HepG2 (cell line): Measurements from ENCODE around the gene ZBTB17. TPM values are rescaled to one million over a fixed set of nuclear protein-coding genes. Genes with fewer than 3 reads are reported as not detected.

Experiments
- ATF5 ChIP-seq: sonication (generic); formaldehyde crosslinking; IDR thresholded peaks from 2 replicates; pipeline ENCODE4 v1.4.0; 2020; ENCODE audit warnings: mild to moderate bottlenecking, low read depth, missing genetic modification reagents
- CENPX ChIP-seq: sonication (generic); formaldehyde crosslinking; IDR thresholded peaks from 2 replicates; pipeline ENCODE4 v1.9.0; 2021; ENCODE audit warnings: mild to moderate bottlenecking, missing genetic modification reagents, moderate library complexity
- CREM ChIP-seq, 2 experiments: sonication (generic) in 1 of 2; formaldehyde crosslinking in 1 of 2; IDR thresholded peaks; 2 replicates each; pipeline versions ENCODE4 v1.4.0 to v1.6.1; 2016 to 2020; ENCODE audit warnings: antibody characterized with exemption in 1 of 2, mild to moderate bottlenecking in 1 of 2, missing genetic modification reagents in 1 of 2
- E2F2 ChIP-seq: sonication (generic); formaldehyde crosslinking; IDR thresholded peaks from 2 replicates; pipeline ENCODE4 v1.4.0; 2020; ENCODE audit warnings: missing genetic modification reagents, borderline replicate concordance
- FIP1L1 ChIP-seq: fragments of 200-400 bp; formaldehyde crosslinking; IDR thresholded peaks from 2 replicates; pipeline ENCODE4 v1.6.1; 2018; ENCODE audit warnings: low read depth, mild to moderate bottlenecking, low read length, moderate library complexity, borderline replicate concordance; ENCODE audit not compliant: insufficient read depth
- GTF3A ChIP-seq: sonication (generic); formaldehyde crosslinking; conservative IDR thresholded peaks from 2 replicates; pipeline ENCODE4 v1.4.0; 2020; ENCODE audit warnings: mild to moderate bottlenecking, missing genetic modification reagents
- HCFC1 ChIP-seq: fragments of 150-350 bp; IDR thresholded peaks from 2 replicates; pipeline ENCODE4 v1.6.1; 2014; ENCODE audit warnings: low read depth, low read length
- KAT7 ChIP-seq: IDR thresholded peaks from 2 replicates; pipeline ENCODE4 v1.6.1; 2018; ENCODE audit warnings: borderline replicate concordance, missing compliant biosample characterization
- KDM1A ChIP-seq: IDR thresholded peaks from 2 replicates; pipeline ENCODE4 v1.6.1; 2016; ENCODE audit warnings: missing compliant biosample characterization
- MAZ ChIP-seq, 2 experiments: sonication (generic) in 1 of 2; formaldehyde crosslinking in 1 of 2; IDR thresholded peaks; 2 replicates each; pipeline versions ENCODE4 v1.5.0 to v1.6.1; 2012 to 2020; ENCODE audit warnings: low read depth in 2 of 2, mild to moderate bottlenecking in 2 of 2, borderline replicate concordance in 1 of 2, improper control_type of control experiment in 1 of 2, low read length in 1 of 2, missing genetic modification reagents in 1 of 2, moderate library complexity in 1 of 2
- NFRKB ChIP-seq: fragments of 450-650 bp; IDR thresholded peaks from 2 replicates; pipeline ENCODE4 v1.6.1; 2017
- RFX5 ChIP-seq: IDR thresholded peaks from 2 replicates; pipeline ENCODE4 v1.6.1; 2011; ENCODE audit warnings: low read depth, low read length, improper control_type of control experiment
- SMARCE1 ChIP-seq: fragments of 450-650 bp; IDR thresholded peaks from 2 replicates; pipeline ENCODE4 v1.6.1; 2017; ENCODE audit warnings: borderline replicate concordance
- SRSF4 ChIP-seq: fragments of 200-400 bp; formaldehyde crosslinking; IDR thresholded peaks from one replicate; pipeline ENCODE4 v1.6.1; 2018; ENCODE audit warnings: mild to moderate bottlenecking, low read depth, low read length, moderate library complexity; ENCODE audit not compliant: poor library complexity, severe bottlenecking
- TBX3 ChIP-seq: fragments of 450-650 bp; IDR thresholded peaks from 2 replicates; pipeline ENCODE4 v1.6.1; 2017; ENCODE audit warnings: antibody characterized with exemption, mild to moderate bottlenecking, inconsistent platforms, borderline replicate concordance
- THYN1 ChIP-seq: sonication (generic); formaldehyde crosslinking; IDR thresholded peaks from 2 replicates; pipeline ENCODE4 v1.8.1; 2023; ENCODE audit warnings: low read depth, mild to moderate bottlenecking, moderate library complexity, missing genetic modification reagents, borderline replicate concordance
- TOPORS ChIP-seq: sonication (generic); formaldehyde crosslinking; IDR thresholded peaks from 2 replicates; pipeline ENCODE4 v1.8.0; 2023; ENCODE audit warnings: mild to moderate bottlenecking, missing genetic modification reagents
- ZFP36L1 ChIP-seq: sonication (generic); formaldehyde crosslinking; IDR thresholded peaks from 2 replicates; pipeline ENCODE4 v1.8.0; 2022; ENCODE audit warnings: mild to moderate bottlenecking, missing genetic modification reagents, moderate library complexity
- ZFP90 ChIP-seq: sonication (generic); formaldehyde crosslinking; IDR thresholded peaks from 2 replicates; pipeline ENCODE4 v1.8.0; 2022; ENCODE audit warnings: missing genetic modification reagents, mild to moderate bottlenecking, inconsistent platforms, borderline replicate concordance
- ZNF24 ChIP-seq: fragments of 450-650 bp; IDR thresholded peaks from 2 replicates; pipeline ENCODE4 v1.6.1; 2017; ENCODE audit warnings: antibody characterized with exemption, mild to moderate bottlenecking
- ZNF672 ChIP-seq: sonication (generic); formaldehyde crosslinking; IDR thresholded peaks from 2 replicates; pipeline ENCODE4 v1.8.1; 2022; ENCODE audit warnings: missing genetic modification reagents
- ZNF790 ChIP-seq: sonication (generic); formaldehyde crosslinking; IDR thresholded peaks from 2 replicates; pipeline ENCODE4 v1.8.0; 2022; ENCODE audit warnings: missing genetic modification reagents, mild to moderate bottlenecking, borderline replicate concordance
- ZNF839 ChIP-seq: sonication (generic); formaldehyde crosslinking; IDR thresholded peaks from 2 replicates; pipeline ENCODE4 v1.4.0; 2020; ENCODE audit warnings: missing genetic modification reagents, mild to moderate bottlenecking, borderline replicate concordance
- polyA plus RNA-seq, 8 experiments: library from polyadenylated mRNA; depleted of rRNA in 3 of 8; stranded (reverse) in 7 of 8; unstranded in 1 of 8; fragments of >200 nt; fragmentation: Illumina TruSeq in 4 of 8; extraction: Trizol in 4 of 8; gene quantifications; 2 replicates each; pipeline versions ENCODE4 v1.2.1 to v1.2.3, GENCODE V29; 2011 to 2016; ENCODE audit warnings: low read depth in 4 of 8, missing spikeins in 1 of 8, mixed read lengths in 1 of 8; ENCODE audit not compliant: insufficient read depth in 1 of 8
- total RNA-seq, 5 experiments: library from RNA; depleted of rRNA; stranded (reverse); fragments of >200 nt; fragmentation: Illumina TruSeq; extraction: Trizol; gene quantifications; 2 replicates each; pipeline ENCODE4 v1.2.3, GENCODE V29; 2016; ENCODE audit warnings: low read depth in 1 of 5
- TF ChIP-seq, protein P1 (sequence below): sonication (generic); formaldehyde crosslinking; IDR thresholded peaks from 2 replicates; pipeline ENCODE4 v1.8.0; 2022; ENCODE audit warnings: missing genetic modification reagents, mild to moderate bottlenecking, borderline replicate concordance
- TF ChIP-seq, protein P2 (sequence below): sonication (generic); formaldehyde crosslinking; IDR thresholded peaks from 2 replicates; pipeline ENCODE4 v1.4.0; 2020; ENCODE audit warnings: mild to moderate bottlenecking, missing genetic modification reagents

ZBTB17 gene
- total and polyA plus RNA-seq, 2 of the 13 experiments (the other 11 are each of a cell fraction or from before 2014, with no cell fraction given) = 16.7 to 17.0 TPM

DNA sequence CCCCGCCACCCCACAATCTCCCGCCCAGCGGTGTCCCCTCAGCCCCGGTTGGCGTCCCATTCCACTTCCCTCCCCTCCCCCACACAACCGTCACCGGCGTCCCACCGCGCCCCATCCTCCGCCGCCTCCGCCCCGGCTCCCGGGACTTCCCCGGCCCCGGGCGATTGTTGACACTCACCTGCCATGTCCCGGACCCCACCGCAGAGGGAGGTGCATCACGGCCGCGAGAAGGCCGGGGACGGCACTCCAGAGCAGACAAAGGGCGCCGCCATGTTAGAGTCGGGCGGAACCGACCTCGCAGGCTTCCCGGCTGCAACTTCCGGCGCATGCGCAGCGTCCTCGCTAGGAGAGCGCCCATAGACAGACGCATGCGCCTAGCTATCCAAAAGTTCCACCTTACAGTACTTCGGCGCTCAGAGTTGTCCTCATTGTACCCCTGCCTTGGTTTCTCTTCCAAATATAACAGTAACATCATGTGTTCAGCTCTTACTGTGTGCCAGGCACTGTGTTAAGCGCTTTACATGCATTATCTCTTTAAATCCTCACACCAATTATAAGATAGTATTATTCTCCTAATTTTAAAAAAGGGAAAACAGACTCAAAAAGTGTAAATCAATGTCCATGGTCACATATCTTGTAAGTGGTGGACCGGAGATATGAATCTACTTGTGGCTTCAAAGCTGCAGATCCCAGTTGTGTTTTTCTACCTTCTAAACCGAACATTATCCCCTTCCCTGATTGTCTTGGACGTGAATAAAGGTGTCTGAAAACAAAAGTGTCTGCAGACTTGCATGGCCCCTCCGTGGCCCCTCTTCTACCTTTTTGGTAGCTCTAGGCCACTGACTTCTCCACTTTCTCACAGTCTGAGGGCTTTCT is at the start of gene ZBTB17 (continued):
- TF ChIP-seq, protein P1, sequence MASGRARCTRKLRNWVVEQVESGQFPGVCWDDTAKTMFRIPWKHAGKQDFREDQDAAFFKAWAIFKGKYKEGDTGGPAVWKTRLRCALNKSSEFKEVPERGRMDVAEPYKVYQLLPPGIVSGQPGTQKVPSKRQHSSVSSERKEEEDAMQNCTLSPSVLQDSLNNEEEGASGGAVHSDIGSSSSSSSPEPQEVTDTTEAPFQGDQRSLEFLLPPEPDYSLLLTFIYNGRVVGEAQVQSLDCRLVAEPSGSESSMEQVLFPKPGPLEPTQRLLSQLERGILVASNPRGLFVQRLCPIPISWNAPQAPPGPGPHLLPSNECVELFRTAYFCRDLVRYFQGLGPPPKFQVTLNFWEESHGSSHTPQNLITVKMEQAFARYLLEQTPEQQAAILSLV (CRISPR knock-in tag) = peak; percentile 79; the same call in 1 of the 2 replicates
- TF ChIP-seq MAZ (IDR thresholded peaks at IDR 0.05; ENCODE audit: borderline replicate concordance, low read depth, low read length) (no peak), MAZ (CRISPR knock-in tag; IDR thresholded peaks at IDR 0.05; ENCODE audit: low read depth) (peak; percentile 55; the same call in 1 of the 2 replicates), E2F2 (CRISPR knock-in tag) (no peak), SMARCE1 (no peak), RFX5 (no peak), KDM1A (no peak), FIP1L1 (no peak), GTF3A (CRISPR knock-in tag) (no peak), ZFP90 (CRISPR knock-in tag) (0 out of 2 replicates have a peak, but pooled peaks have one; percentile 56), ZNF790 (CRISPR knock-in tag) (no peak), ZFP36L1 (no peak), TOPORS (no peak), TBX3 (peak; percentile 11; the same call in 1 of the 2 replicates), ZNF24 (peak; percentile 26; the same call in 1 of the 2 replicates), KAT7 (no peak; the same call in 1 of the 2 replicates), ZNF839 (peak; percentile 77; the same call in 1 of the 2 replicates), HCFC1 (peak; percentile 83), CREM (IDR thresholded peaks at IDR 0.05) (peak; percentile 77), CREM (CRISPR knock-in tag; IDR thresholded peaks at IDR 0.05) (no peak), THYN1 (CRISPR knock-in tag) (no peak), ATF5 (CRISPR knock-in tag) (no peak), CENPX (CRISPR knock-in tag) (no peak), NFRKB (peak; percentile 49; the same call in 1 of the 2 replicates), SRSF4 (no peak), ZNF672 (CRISPR knock-in tag) (no peak)
- TF ChIP-seq, protein P2, sequence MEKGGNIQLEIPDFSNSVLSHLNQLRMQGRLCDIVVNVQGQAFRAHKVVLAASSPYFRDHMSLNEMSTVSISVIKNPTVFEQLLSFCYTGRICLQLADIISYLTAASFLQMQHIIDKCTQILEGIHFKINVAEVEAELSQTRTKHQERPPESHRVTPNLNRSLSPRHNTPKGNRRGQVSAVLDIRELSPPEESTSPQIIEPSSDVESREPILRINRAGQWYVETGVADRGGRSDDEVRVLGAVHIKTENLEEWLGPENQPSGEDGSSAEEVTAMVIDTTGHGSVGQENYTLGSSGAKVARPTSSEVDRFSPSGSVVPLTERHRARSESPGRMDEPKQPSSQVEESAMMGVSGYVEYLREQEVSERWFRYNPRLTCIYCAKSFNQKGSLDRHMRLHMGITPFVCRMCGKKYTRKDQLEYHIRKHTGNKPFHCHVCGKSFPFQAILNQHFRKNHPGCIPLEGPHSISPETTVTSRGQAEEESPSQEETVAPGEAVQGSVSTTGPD (CRISPR knock-in tag) = no peak
